ENCODE measurements around the gene CARNS1.

The CARNS1 gene

DNA sequence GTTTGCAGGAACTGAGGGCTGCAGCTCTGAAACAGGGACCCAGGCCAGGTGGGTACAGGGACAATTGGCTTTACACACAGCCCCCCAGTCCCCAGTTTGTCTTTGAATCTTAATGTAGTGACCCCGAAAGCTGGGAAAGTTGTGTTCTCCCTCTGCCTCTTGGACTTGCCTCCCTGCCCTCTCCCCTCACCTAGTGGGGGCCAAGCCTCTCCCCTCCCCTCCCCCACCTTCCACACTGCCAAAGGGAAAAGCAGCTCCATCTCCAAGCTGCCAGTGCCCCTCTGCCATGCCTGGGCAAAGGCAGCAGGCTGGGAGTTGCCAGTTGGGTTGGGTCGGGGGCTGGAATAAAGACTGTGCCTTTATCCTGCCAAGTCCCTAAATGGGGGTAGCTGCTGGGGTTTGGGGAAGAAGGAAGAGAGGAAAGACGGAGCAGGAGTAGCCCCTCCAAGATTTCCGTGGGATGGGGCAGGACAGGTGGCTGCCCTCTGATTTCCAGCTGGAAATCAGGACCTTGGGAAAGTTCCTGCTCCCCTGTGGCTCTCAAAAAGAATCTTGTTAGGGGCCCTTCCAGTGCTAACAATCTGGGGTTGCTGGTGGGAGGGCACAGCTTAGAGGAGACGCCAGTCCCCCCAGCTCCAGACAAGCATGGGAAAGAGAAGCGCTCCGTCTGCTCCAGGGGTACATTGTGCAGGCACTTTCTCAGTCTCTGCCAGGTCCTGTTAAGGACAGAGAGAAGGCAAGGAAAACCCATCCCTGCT, 39.2 kb upstream of the CARNS1 start:
- in situ Hi-C loops (cut with HindIII; ENCODE audit: low sequenced_read_pairs) = no loop called here

DNA sequence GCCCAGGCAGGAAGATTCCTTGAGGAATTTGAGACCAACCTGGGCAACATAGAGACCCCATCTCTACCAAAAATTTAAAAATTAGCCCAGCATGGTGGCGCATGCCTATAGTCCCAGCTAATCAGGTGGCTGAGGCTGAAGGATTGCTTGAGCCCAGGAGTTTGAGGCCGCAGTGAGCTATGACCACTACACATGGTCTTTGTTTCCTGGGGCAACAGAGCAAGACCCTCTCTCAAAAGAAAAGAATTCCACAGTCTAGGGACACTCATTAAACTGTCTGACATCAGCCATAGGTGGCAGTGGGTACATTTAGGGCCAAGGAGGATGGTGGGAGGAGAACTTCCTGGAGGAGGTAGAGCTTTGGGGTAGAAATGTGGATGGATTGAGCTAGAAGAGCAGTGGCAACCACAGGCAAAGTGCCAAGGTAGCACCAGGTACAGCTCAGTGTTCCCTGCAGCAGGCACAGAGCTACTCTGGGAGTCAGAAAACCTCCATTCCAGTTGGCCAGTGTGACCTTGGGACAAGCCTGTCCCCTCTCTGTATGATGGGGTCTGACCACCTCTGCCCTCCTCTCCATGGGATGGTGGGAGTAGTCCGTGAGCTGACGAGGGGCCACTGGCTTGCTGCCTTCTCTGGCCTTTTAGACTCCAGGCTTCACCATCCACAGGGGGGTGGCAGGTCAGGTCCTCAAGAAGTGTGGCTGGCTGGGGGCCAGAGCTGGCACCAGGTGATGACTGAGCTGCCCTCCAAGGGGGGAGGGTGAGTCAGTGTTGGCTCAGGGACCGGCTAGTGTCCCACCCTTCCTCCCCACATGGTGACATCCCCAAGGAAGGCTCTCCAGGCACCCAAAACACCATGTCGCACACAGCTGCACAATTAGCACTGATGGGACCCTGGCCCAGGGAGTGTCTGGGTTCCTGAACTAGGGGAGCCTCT, 38.3 kb upstream of the CARNS1 start:
- in situ Hi-C loops (cut with HindIII; ENCODE audit: low sequenced_read_pairs) = no loop called here

DNA sequence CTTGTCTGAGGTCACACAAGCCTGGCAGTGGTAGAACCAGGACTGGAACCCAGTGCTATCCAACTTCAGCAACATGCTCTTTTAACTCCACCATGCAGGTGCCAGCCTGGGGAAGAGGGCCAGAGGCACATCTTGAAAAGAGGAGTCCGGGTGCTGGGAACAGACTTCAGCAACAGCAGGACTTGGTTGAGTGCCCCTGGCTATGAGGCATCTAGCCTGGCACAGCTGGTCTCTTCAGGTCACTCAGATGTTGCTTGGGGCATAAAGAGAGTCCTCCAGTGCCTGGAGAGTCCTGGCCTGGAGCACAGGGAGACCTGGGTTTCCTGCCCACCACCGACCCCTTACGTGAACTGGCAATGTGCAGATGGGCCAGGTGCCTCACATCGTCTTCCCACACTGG, 36.9 kb upstream of the CARNS1 start:
- in situ Hi-C loops (cut with HindIII; ENCODE audit: low sequenced_read_pairs) = no loop called here

DNA sequence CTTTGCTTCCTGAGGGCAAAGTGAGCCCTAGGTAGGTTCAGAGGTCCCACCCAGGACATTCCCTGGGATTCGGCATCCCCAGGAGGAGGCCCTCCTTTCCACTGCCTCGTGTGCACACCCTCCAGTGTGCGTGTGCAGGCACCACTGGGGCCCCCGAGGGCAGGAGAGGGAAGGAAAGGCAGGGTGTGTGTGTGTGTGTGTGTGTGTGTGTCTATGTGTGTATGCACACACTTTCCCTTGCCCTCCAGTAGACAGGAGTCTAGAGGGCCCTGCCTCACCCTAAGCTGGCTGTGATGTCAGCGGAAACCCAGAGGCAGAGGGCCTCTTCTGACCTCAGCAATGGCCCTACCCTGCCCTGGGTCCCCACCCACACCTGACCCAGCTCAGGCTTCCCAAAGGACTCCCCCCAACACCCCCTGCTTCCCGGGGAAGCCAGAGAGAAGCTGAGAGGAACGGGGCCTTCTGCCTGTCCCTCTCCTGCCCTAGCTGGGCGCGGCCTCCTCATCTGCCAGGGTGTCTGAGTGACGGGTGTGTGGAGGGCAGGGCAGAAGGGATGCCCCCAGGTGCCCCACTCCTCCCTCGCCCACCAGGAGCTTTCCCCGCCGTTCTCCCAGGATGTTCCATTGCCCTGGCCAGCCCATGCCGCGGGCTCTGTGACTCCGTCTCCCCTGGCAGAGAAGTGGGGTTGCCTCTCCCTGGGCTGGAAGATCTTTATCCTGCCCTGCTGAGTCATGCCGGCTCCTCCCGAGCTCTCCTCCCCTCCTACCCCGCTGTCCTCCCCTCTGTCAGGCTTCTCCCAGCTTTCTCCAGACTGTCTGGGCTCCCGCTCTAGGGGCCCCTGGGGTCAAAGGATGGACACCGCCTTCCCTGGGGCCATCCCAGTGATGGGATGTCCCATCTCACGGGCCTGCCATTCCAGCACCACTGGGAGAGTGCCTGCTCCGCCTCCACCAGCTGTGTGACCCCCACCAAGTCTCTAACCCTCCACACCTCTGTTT, 36.1 kb upstream of the CARNS1 start:
- in situ Hi-C loops (cut with HindIII; ENCODE audit: low sequenced_read_pairs) = loop anchor here (10.0 kb wide), 1 partner anchor 125 kb away; no protein-coding TSS in a partner anchor

DNA sequence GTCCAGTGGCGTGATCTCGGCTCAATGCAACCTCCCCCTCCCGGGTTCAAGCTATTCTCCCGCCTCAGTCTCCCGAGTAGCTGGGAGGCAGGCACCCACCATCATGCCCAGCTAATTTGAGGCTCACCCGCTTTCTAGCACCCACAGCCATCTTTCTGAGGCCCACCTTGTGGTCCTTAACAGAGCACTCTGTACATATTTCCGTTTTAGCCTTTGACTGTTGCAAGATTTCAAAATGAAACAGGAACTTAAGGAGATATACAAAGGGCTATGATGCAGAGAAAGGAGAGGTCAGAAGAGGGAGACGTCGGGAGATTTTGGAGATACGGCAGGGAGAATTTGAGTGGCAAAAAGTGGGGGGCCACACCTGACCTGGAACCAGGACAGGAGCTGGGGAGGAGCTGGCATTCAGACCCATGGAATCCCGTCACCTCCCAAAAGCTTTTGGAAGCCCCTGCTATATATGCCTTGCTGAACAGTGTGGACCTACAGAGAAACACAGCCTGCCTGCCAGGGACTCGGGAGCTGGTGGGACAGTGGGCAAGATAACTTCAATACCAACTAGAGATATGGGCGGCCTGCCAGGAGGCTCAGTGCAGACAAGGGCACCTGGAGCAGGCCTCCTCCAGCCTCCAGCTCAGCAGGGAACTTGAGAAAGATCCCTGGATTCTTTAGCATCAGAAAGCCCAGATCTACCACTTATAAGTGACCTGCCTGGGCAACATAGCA, 34.1 kb upstream of the CARNS1 start:
- in situ Hi-C loops (cut with HindIII; ENCODE audit: low sequenced_read_pairs) = loop anchor here (10.0 kb wide), 1 partner anchor 127 kb away; no protein-coding TSS in a partner anchor

DNA sequence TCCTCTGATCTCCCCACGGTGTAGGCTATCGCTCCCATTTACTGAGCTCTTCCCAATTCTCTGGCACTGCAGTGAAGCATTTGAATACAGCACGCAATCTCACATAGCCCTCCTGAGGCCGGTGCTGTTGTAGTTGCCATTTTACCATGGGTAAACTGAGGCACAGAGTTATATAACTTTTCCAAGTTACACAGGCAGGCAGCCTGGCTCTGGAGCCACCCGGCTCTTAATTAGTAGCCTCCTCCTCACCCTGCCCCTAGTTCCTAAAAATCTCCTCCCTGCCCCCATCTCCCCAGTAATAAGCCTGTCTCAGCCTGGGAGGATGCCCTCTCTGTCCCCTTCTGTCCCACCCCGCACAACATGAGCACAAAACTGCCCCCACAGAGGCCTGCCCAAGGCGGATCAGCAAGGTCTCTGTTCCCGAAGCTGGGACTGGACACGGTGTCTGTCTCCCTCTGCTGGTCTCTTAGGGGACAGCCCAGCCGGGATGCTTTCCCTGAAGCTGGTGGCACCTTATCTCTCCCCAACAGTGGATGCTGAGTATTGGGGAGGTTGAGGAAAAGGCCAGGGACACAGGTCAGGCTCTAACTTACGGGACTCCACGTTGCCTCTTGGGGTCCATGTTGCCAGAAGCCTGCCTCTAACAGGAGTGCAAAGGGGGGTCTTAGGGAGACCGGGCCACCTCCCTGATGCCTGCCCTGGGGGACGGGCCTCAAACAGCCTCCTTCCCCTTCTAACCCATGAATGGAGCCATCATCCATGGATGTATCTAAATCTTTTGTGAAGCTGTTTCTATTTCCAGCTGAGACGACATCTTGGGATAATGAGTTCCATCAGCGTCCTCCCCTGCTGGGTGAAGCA, 33.0 kb upstream of the CARNS1 start:
- in situ Hi-C loops (cut with HindIII; ENCODE audit: low sequenced_read_pairs) = loop anchor here (10.0 kb wide), 1 partner anchor 128 kb away; no protein-coding TSS in a partner anchor

DNA sequence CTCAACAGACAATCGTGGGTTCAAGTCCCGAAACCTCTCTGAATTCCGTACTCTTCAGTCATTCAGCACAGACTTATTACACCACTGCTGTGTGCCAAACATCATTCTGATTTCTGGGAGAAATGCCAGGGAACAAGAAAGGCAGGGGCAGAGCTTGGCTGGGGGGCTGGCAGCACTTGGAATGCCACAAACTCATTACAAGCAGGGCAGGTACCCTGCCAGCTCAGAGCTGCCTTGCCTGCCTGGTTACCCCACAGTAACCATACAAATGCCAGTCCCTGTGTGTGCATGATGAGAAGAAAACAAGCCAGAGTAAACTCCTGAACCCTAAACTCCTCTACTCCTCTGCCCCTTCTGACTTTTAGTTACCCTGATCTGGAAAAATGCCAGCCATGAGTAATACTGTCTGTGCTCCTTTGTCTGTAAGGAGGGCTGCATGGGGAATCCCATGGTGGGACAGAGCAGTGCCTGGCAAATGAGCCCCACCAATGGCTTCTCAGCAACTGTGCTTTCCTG, 30.6 kb upstream of the CARNS1 start:
- in situ Hi-C loops (cut with HindIII; ENCODE audit: low sequenced_read_pairs) = loop anchor here (5.0 to 10.0 kb wide), 2 partner anchors 38 to 130 kb away; no protein-coding TSS in a partner anchor

DNA sequence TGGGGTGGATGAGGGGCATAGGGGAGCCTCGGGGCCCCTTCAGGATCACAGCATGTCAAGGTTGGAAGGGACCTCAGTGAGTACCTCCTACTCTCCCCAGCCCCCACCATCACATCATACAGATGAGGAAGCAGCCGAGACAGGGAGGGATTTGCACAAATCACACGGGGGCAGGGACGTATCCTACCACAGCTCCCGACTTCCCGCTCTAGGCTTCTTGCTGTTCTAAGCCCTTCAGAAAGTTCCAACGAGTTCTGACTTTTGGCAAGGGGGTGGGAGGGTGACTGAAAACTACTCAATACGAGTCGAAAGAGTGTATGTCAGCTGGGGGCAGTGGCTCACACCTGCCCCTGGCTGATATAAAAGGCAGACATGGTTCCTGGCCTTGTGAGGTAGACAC, 28.4 kb upstream of the CARNS1 start:
- in situ Hi-C loops (cut with HindIII; ENCODE audit: low sequenced_read_pairs) = loop anchor here (5.0 to 10.0 kb wide), 2 partner anchors 40 to 132 kb away; no protein-coding TSS in a partner anchor

DNA sequence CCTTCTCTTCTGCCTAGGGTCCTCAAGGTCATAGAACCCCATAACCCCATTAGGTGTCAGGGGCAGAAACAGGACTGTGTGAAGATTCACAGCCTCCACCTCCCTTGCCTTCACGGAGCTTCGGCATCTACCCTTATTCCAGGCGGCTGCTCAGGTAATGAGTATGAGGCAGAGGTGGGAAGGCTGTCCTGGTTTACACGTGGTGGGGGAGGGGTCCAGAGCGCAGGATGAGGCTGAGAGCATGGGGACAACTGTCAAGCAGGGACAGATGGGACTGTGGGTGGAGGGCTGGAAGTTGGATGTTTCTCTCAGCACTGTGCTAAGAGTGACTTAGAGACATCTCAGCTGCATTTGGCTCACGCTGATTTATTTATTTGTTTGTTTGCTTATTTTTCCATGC, 28.0 kb upstream of the CARNS1 start:
- in situ Hi-C loops (cut with HindIII; ENCODE audit: low sequenced_read_pairs) = loop anchor here (5.0 to 10.0 kb wide), 2 partner anchors 40 to 133 kb away; no protein-coding TSS in a partner anchor

DNA sequence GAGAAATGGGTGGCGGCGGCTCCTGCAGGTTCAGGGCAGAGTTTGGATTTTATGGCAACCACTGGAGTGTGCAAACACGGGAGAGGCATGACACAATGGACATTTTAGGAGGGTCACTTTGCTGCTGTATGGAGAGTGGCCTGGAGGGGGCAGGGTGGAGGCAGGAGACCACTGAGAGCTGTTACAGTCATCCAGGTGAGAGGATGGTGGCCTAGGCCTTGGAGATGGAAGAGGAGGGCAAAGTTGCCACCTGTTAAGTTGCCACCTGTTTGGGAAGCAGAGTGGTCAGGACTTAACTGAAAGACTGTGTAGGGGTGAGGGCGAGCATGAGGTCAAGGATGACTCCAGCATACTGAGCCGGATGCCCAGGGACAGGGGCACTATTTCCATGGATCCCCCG, 26.0 kb upstream of the CARNS1 start:
- in situ Hi-C loops (cut with HindIII; ENCODE audit: low sequenced_read_pairs) = loop anchor here (5.0 to 10.0 kb wide), 2 partner anchors 42 to 135 kb away; no protein-coding TSS in a partner anchor

DNA sequence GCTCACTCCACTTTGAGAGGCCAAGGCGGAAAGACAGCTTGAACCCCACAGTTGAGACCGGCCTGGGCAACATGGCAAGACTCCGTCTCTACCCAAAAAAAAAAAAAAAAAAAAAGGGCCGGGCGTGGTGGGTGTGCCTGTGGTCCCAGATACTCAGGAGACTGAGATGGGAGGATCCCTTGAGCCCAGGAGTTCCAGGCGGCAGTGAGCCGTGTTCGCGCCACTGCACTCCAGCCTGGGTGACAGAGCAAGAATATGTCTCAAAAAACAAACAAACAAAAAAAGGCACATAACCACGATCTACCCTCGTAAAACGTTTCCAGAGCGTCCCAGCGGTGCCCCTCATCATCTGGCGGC, 24.6 kb upstream of the CARNS1 start:
- in situ Hi-C loops (cut with HindIII; ENCODE audit: low sequenced_read_pairs) = no loop called here

DNA sequence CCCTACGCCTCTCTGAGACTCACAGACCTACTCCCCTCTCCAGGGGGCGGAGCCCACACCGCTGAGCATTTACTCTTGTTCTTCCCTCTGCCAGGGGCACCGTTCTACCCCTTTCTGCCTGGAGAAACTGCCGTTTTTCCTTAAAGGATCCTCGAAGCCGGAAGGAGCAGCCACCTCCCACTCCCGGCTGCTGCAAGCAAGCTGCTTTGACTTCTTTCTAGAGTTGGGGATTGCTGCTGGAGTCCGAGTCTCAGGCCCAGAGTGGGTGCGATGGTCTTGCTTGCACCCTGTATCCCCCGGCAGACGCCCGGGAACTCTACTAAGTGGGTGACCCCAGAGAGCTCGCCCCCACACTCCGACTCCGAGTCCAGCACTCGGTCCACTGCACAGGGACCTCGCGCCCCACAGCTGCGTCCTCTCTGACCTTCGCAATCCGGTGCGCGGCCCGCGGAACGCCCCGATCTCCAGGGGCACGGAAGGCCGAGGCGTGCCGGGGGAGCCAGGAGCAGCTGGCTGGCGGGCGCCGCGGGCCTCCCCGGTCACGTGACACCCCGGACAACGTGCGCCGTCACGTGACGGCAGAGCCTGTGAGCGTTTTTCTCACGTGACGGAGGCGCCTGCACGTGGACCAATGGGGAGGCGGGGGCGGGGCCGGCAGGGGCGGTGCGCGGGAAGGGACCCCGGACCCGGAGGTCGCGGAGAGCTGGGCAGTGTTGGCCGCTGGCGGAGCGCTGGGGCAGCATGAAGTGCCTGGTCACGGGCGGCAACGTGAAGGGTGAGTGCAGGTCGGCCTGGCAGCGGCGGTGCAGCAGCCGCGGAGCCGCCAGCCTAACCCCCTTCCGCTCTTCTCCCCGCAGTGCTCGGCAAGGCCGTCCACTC, 23.9 kb upstream of the CARNS1 start, which contains the start of gene RAD9A:
Gene RAD9A (plus strand): TSS at position 683 of the 879 bp plus-strand sequence. CDS start 59 bp downstream, at position 742.
- in situ Hi-C loops (cut with HindIII; ENCODE audit: low sequenced_read_pairs) = no loop called here

DNA sequence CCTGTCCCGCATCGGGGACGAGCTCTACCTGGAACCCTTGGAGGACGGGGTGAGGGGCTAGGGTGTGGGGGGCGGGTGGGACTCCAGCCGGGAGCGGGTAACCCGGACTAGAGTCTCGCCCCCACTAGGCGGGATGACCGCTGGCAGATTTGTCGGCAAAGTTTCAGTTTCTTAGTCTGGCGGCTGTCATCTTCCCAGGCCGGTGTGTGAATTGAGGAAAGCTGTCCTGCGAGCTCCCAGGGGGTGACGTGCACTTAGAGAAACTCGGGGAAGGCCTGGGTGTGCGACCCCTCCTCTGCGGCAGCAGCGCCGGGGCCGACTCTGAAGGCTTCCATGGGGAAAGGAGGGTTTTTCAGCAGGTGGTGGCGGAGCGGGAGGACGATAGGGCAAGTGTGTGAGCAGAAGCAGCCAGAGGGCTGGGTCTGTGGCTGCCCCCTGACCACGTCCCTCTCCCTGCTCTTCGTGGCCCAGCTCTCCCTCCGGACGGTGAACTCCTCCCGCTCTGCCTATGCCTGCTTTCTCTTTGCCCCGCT, 23.2 kb upstream of the CARNS1 start:
- in situ Hi-C loops (cut with HindIII; ENCODE audit: low sequenced_read_pairs) = no loop called here

DNA sequence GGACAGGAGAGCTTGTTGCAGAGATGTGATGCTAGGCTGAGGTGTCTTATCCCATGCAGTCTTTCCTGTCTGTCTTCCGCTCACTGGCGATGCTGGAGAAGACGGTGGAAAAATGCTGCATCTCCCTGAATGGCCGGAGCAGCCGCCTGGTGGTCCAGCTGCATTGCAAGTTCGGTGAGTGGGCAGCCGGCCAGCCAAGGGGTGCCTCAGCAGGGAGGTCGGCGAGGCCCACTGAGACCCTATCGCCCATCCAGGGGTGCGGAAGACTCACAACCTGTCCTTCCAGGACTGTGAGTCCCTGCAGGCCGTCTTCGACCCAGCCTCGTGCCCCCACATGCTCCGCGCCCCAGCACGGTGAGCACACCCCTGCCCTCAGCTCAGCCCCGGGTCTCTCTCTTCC, 22.0 kb upstream of the CARNS1 start:
- in situ Hi-C loops (cut with HindIII; ENCODE audit: low sequenced_read_pairs) = no loop called here

DNA sequence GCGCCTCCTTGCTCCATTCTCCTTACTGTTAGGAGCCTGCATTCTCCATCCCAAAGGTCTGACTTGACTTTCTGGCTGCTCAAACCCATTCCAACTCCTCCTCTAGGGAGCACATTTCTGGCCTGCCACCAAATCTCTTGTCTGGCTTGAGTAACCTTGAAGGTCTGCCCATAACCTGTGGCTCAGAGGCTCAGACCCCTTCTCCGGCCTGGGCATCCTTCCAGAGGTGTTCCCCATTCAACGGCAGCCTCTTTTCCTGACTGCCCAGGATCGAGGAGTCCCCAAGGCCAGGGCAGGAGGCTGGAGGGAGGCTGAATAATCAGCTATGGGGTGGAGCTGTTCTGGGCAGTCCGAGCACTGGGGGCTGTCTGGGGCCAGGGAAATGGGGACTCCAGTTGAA, 21.5 kb upstream of the CARNS1 start:
- in situ Hi-C loops (cut with HindIII; ENCODE audit: low sequenced_read_pairs) = no loop called here

DNA sequence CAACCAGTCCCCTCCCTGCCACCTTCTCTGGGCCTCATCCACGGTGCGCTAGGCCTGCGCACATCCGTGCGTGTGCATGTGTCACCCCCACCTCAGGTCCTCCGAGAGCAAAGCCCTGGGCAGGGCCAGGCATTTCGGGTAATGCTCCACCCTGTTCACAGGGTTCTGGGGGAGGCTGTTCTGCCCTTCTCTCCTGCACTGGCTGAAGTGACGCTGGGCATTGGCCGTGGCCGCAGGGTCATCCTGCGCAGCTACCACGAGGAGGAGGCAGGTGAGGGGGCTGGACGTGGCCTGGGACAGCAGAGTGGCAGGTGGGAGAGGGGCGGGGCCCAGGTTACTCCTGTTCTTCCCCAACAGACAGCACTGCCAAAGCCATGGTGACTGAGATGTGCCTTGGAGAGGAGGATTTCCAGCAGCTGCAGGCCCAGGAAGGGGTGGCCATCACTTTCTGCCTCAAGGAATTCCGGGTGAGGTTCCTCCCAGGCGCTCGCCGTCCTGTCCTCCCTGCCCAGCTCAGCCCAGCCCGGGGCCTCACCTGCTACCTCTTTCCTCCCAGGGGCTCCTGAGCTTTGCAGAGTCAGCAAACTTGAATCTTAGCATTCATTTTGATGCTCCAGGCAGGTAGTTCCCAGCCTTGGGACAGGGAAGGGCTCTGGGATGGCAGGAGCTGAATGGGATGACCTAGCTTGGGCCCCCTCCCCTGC, 19.8 kb upstream of the CARNS1 start:
- in situ Hi-C loops (cut with HindIII; ENCODE audit: low sequenced_read_pairs) = no loop called here

DNA sequence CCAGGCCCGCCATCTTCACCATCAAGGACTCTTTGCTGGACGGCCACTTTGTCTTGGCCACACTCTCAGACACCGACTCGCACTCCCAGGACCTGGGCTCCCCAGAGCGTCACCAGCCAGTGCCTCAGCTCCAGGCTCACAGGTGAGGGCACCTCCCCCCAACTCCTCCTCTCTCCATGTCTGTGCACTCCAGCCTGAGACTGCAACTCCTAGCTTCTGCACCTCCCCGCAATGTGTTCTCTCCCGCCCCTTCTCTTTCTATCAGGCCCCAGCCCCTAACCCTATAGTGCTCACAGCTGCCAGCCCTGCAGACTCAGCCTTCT, 19.3 kb upstream of the CARNS1 start:
- in situ Hi-C loops (cut with HindIII; ENCODE audit: low sequenced_read_pairs) = no loop called here
